ENCODE measurements around the gene PTGS2. TPM values are rescaled to one million over a fixed set of nuclear protein-coding genes. Genes with fewer than 3 reads are reported as not detected.

The PTGS2 gene
- total RNA-seq, 2 experiments from 2014 or later = 0.61 to 0.88 TPM

DNA sequence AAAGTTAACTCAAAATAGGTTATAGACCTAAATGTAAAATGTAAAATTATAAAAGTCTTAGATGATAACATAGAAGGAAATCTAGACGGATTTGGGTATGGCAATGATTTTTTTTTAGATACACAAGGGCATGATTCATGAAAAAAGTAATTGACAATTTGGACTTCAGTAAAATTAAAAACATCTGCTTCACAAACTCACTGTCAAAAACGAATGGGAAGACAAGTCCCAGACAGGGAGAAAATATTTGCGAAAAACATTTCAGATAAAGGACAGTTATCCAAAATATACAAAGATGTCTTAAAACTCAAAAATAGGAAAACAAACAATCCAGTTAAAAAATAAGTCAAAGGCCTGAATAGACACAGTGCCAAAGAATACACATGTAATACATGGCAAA lies 9.7 kb upstream of the PTGS2 start:
- DNase-seq (no peak), ATAC-seq (ENCODE audit: poor library complexity) (no peak)
- no peak for TF ChIP-seq CTCF (IDR thresholded peaks at IDR 0.05)
- H3K9me3 ChIP-seq (ENCODE audit: control insufficient read depth in 1 of 2, insufficient read depth in 1 of 2, low read length in 2 of 2) = no peaks in the 10 kb centered on the region
- no peak overlapping the region for H3K4me3 ChIP-seq (ENCODE audit: low read length)
- H3K27me3 ChIP-seq (ENCODE audit: control insufficient read depth in 1 of 2, insufficient read depth in 2 of 2, low read length in 2 of 2) = no peaks in the 10 kb centered on the region
- intact Hi-C loops (cut with DNase I, micrococcal nuclease) = no loop called here
- CTCF ChIA-PET = no interaction called here
- no peak overlapping the region for H3K4me3 Mint-ChIP-seq
- H3K27me3 Mint-ChIP-seq = peaks cover 2% of the 10 kb centered on the region
- H3K36me3 ChIP-seq (ENCODE audit: insufficient read depth, low read length) = no peaks in the 10 kb centered on the region
- no peaks in the 10 kb centered on the region for H3K4me1 Mint-ChIP-seq (ENCODE audit: low read depth)
- no peak overlapping the region for H3K27ac Mint-ChIP-seq
- H3K9me3 Mint-ChIP-seq = peaks cover 10% of the 10 kb centered on the region
- no peaks in the 10 kb centered on the region for H3K4me1 ChIP-seq (ENCODE audit: insufficient read depth, low read length)
- no peaks in the 10 kb centered on the region for H3K36me3 Mint-ChIP-seq (ENCODE audit: low read depth)
- H3K27ac ChIP-seq (ENCODE audit: low read depth in 1 of 2, low read length in 2 of 2) = no peak overlapping the region
- POLR2A ChIA-PET = no interaction called here

DNA sequence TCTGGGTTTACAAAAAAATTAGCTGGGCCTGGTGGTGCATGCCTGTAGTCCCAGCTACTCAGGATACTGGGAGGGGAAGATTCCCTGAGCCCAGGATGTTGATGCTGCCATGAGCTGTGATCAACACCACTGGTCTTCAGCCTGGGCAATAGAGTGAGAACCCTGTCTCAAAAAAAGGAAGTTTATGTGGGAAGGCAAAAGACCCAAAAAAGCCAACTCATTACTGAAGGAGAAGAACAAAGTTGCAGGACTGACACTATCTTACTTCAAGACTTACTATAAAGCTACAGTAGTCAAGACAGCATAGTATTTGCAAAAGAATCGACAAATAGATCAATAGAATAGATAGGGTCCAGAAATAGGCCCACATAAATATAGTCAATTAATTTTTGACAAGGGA lies 9.2 kb upstream of the PTGS2 start:
- no peak for DNase-seq
- Mint-ChIP-seq H3K27me3 (peaks cover 8% of the 10 kb centered on the region), H3K36me3 (ENCODE audit: low read depth) (no peaks in the 10 kb centered on the region), H3K4me3 (no peak overlapping the region), H3K4me1 (ENCODE audit: low read depth) (no peaks in the 10 kb centered on the region), H3K27ac (no peak overlapping the region), H3K9me3 (peaks cover 8% of the 10 kb centered on the region)
- Histone ChIP-seq H3K27ac (ENCODE audit: low read depth in 1 of 2, low read length in 2 of 2) (no peak overlapping the region), H3K4me3 (ENCODE audit: low read length) (no peak overlapping the region), H3K9me3 (ENCODE audit: control insufficient read depth in 1 of 2, insufficient read depth in 1 of 2, low read length in 2 of 2) (no peaks in the 10 kb centered on the region), H3K36me3 (ENCODE audit: insufficient read depth, low read length) (no peaks in the 10 kb centered on the region), H3K4me1 (ENCODE audit: insufficient read depth, low read length) (no peaks in the 10 kb centered on the region), H3K27me3 (ENCODE audit: control insufficient read depth in 1 of 2, insufficient read depth in 2 of 2, low read length in 2 of 2) (no peaks in the 10 kb centered on the region)
- CTCF ChIA-PET = no interaction called here
- no peak for ATAC-seq (ENCODE audit: poor library complexity)
- intact Hi-C loops (cut with DNase I, micrococcal nuclease) = no loop called here
- TF ChIP-seq CTCF (IDR thresholded peaks at IDR 0.05) = no peak
- POLR2A ChIA-PET = no interaction called here

DNA sequence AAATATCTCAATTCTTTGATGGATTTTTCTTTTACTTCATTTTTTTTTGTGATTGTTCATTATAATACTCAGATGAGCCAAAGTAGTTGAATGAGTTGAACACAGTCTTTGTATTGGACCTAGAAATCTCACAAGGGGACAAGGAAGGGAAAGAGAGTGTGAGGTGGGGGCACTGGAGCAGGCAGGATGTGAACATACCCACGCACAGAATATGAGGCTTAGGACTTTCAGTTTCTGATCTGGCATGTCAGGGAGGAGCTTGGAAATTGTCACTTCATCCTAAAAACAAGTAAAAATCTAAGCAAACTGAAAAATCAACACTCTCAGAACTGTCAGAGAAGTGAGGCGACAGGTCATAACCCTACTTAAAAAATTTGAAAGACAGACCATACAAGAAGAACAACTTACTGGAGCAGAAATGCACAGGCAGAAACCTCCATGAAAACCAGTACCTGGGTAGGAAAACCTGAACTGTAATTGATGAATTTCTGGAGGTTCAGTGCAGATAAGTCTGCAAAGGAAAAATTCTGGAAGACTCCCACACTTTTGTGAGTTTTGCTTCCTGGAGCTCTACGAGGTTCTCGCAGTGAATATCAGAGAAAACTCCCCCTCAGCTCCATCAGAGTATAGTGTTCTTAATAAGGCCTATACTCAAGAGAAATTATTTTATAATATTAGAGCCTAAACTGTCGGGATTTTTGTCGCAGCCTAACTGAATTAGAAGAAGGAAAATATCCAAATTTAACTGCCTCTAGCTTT lies 3.6 kb upstream of the PTGS2 start:
- peaks cover 4% of the 10 kb centered on the region for H3K4me1 ChIP-seq (ENCODE audit: insufficient read depth, low read length)
- peaks cover 11% of the 10 kb centered on the region for H3K4me1 Mint-ChIP-seq (ENCODE audit: low read depth)
- ChIA-PET CTCF (no interaction called here), POLR2A (no interaction called here)
- intact Hi-C loops (cut with DNase I, micrococcal nuclease) = no loop called here
- H3K27me3 Mint-ChIP-seq = peaks cover 58% of the 10 kb centered on the region
- H3K4me3 Mint-ChIP-seq = no peak overlapping the region
- peaks cover 0 to 4% of the 10 kb centered on the region in 2 experiments for H3K9me3 ChIP-seq (ENCODE audit: control insufficient read depth in 1 of 2, insufficient read depth in 1 of 2, low read length in 2 of 2)
- H3K9me3 Mint-ChIP-seq = peaks cover 8% of the 10 kb centered on the region
- H3K36me3 Mint-ChIP-seq (ENCODE audit: low read depth) = no peaks in the 10 kb centered on the region
- H3K27me3 ChIP-seq (ENCODE audit: control insufficient read depth in 1 of 2, insufficient read depth in 2 of 2, low read length in 2 of 2) = peaks cover 7 to 27% of the 10 kb centered on the region in 2 experiments
- no peak overlapping the region for H3K4me3 ChIP-seq (ENCODE audit: low read length)
- H3K27ac ChIP-seq (ENCODE audit: low read depth in 1 of 2, low read length in 2 of 2) = no peak overlapping the region
- no peaks in the 10 kb centered on the region for H3K36me3 ChIP-seq (ENCODE audit: insufficient read depth, low read length)
- no peak overlapping the region for H3K27ac Mint-ChIP-seq
- ATAC-seq (ENCODE audit: poor library complexity) (no peak), DNase-seq (no peak)
- TF ChIP-seq CTCF (IDR thresholded peaks at IDR 0.05) = no peak
